ENCODE data around the gene TRIM31. TPM values are rescaled to one million over a fixed set of nuclear protein-coding genes. Genes with fewer than 3 reads are reported as not detected.

The TRIM31 gene
- total RNA-seq, 1 experiment from 2014 or later: not detected

DNA sequence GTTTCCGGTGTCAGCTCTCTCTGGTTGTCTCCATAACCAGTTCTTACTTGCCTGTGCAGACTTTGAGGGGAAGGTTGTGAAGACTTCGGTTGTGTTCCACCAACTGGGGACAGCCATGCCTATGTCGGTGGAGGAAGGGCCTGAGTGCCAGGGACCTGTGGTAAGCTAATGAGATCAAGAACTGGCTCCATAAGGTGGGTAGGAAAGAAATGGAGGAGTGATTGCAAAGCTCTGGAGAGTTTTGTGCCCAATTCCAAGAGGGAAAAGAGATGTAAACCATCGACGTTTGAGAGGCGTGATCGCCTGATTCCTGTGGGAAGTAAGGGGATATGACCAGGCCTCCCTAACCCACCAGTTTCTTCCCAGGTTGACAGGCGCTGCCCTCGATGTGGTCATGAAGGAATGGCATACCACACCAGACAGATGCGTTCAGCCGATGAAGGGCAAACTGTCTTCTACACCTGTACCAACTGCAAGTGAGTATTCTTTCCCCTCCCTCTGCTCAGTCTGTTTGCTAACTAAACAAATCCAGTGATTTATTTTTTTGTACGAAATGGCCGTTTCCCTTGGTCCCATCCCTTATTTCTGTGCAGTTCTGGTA, 50.9 kb downstream of the TRIM31 start:
- no peak for DNase-seq (ENCODE audit: extremely low read depth, low read depth)

- peak; percentile 92 for DNase-seq (ENCODE audit: extremely low read depth, low read depth)
These were observed 51.6 kb downstream of the TRIM31 start, which contains the start of gene POLR1H for GRCh38 chr6:30061092-30061857. Gene POLR1H (plus strand): TSS chr6:30061265. CDS start chr6:30061525, 260 bp downstream.

GRCh38 chr6:30060606-30061091, 52.2 kb downstream of the TRIM31 start:
- DNase-seq (ENCODE audit: extremely low read depth, low read depth): no peak

DNA sequence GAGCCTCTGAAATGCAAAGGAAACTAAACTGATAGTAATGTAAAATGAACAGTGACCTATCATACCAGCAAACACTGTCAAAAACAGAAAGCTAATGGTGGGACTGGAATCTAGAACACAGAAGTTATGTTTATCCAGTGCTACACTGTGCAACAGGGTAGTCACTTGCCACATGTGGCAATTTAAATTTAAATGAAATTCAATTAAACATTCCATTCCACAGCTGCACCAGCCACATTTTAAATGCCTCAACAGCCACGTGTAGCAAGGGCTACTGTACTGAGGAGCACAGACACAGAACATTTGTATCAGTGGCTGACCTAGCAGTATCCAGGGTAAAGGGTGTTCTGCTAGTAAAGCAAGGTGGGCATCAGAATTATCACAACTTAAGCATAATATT, 57.4 kb downstream of the TRIM31 start:
- DNase-seq (ENCODE audit: extremely low read depth, low read depth): no peak

DNA sequence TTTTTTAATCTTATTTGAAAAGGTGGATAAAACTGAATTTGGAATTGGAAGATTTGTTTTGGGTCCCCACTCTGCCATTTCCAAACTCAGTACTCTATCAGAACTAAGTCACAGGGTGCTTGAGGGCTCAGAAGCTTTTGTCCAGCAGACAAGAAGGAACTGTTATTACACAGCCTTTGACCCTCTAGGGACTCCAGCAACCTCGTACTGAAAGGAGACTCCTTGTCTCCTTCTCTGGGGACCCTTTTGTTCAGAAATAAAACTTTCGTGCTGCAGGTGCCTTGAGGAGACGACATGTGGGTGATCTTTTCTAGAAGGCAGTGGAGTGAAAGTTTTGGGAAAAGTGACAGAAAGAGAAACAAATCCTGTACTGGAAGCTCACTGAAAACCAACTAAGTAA, 59.2 kb downstream of the TRIM31 start:
- no peak for DNase-seq (ENCODE audit: extremely low read depth, low read depth)

Small RNAs within 50 kb of the gene (small RNA-seq; reads per million reads assigned to genes)
- gene RF00554 (0 to 0.02 reads per million in 2 experiments), gene RF02219 (0 reads per million in 2 experiments), gene RF02220 (0 reads per million in 2 experiments)

Other genes with a start within 250 kb of the TRIM31 start
- gene HLA-A, start 170.6 kb downstream of the TRIM31 start, total RNA-seq (2014; rRNA removed; shearing (Covaris generic)): 605 and 660 TPM in 2 replicates
- 25.6 and 32.5 TPM in 2 replicates for gene POLR1H, start 51.8 kb downstream of the TRIM31 start, total RNA-seq (2014; rRNA removed; shearing (Covaris generic))
- gene PPP1R11, start 45.9 kb downstream of the TRIM31 start, total RNA-seq (2014; rRNA removed; shearing (Covaris generic)): 70.2 and 74.1 TPM in 2 replicates
- gene RNF39, start 37.3 kb downstream of the TRIM31 start, total RNA-seq (2014; rRNA removed; shearing (Covaris generic)): not detected in 2 replicates
- gene TRIM40, start 23.1 kb upstream of the TRIM31 start, total RNA-seq (2014; rRNA removed; shearing (Covaris generic)): not detected in 2 replicates
- not detected in 2 replicates for gene TRIM10, start 48.1 kb upstream of the TRIM31 start, total RNA-seq (2014; rRNA removed; shearing (Covaris generic))
- 0.12 TPM in 1 of 2 replicates, not detected in the other for gene TRIM15, start 50.5 kb upstream of the TRIM31 start, total RNA-seq (2014; rRNA removed; shearing (Covaris generic))
- 14.2 and 17.4 TPM in 2 replicates for gene TRIM26, start 100.3 kb upstream of the TRIM31 start, total RNA-seq (2014; rRNA removed; shearing (Covaris generic))
- gene TRIM39, start 213.8 kb upstream of the TRIM31 start, total RNA-seq (2014; rRNA removed; shearing (Covaris generic)): 7.0 and 9.7 TPM in 2 replicates
- gene RPP21, start 232.1 kb upstream of the TRIM31 start, total RNA-seq (2014; rRNA removed; shearing (Covaris generic)): 39.5 and 42.7 TPM in 2 replicates